ENCODE results near the gene TBC1D9B. TPM values are rescaled to one million over a fixed set of nuclear protein-coding genes. Genes with fewer than 3 reads are reported as not detected.
A peak's percentile ranks its signal among the peaks of the same experiment; 100 is the strongest.

The TBC1D9B gene
- total and polyA plus RNA-seq, 3 donors from 2014 or later: 76.1 to 134 (median 122) TPM

DNA sequence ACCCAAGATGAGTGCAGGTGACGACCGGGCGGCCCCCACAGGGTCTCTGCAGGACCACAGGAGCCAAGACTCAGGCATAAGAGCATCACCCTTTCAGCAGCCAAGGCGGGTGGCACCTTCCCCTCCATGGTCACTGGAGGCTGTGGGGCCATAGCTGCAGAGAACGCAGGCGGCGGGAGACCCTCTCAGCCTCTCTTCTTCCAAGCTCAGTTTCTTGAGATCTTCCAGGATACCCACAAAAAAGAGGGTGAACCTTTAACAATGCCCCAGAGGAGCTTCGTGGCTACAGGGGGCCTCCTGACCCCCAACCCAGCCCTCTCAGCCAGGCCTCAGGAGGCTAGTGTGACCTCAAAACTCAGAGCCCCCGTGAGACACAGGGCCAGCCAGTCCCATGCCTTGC lies 5.8 kb upstream of the TBC1D9B start:
- no peaks in the 10 kb centered on the region for H3K27me3 ChIP-seq
- no peaks in the 10 kb centered on the region for H3K36me3 ChIP-seq (ENCODE audit: low read depth, missing control alignments)
- no peak overlapping the region for H3K4me3 ChIP-seq
- no peaks in the 10 kb centered on the region for H3K9me3 ChIP-seq
- 92 to 93% methylated on average over 5 to 9 of the region's 9 CpGs for WGBS, 2 donors
- no peak overlapping the region for H3K27ac ChIP-seq
- no peak for TF ChIP-seq POLR2A (IDR thresholded peaks at IDR 0.05)
- TF ChIP-seq, protein P1, sequence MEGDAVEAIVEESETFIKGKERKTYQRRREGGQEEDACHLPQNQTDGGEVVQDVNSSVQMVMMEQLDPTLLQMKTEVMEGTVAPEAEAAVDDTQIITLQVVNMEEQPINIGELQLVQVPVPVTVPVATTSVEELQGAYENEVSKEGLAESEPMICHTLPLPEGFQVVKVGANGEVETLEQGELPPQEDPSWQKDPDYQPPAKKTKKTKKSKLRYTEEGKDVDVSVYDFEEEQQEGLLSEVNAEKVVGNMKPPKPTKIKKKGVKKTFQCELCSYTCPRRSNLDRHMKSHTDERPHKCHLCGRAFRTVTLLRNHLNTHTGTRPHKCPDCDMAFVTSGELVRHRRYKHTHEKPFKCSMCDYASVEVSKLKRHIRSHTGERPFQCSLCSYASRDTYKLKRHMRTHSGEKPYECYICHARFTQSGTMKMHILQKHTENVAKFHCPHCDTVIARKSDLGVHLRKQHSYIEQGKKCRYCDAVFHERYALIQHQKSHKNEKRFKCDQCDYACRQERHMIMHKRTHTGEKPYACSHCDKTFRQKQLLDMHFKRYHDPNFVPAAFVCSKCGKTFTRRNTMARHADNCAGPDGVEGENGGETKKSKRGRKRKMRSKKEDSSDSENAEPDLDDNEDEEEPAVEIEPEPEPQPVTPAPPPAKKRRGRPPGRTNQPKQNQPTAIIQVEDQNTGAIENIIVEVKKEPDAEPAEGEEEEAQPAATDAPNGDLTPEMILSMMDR (IDR thresholded peaks at IDR 0.05): no peak
- no peak for DNase-seq
- peaks cover 2% of the 10 kb centered on the region for H3K4me1 ChIP-seq
- intact Hi-C loops (cut with DNase I; ENCODE audit: low total_unique reads): loop anchor here (10.0 kb wide), 1 partner anchor 171 kb away; no protein-coding TSS in a partner anchor

DNA sequence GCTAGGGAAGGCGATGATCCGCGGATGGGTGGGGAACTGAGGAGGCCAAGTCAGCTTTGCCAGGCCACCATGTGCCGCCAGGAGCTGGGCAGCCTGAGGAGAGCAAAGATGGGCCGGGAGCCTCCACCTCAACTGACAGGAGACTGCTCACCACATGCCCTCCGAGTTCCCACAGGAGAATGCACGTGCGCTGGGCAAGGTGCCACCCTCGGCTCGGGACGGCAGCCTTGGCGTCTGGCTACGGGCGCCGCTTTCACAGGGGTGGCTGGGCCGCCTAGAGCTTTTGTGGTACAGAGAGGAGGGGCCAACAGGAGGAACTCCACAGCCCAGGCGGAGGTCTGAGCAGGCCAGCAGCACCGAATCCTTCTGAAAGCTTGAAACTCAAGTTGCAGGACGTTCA lies 5.3 kb upstream of the TBC1D9B start:
- 89 to 91% methylated on average over 12 to 19 of the region's 19 CpGs for WGBS, 2 donors
- intact Hi-C loops (cut with DNase I; ENCODE audit: low total_unique reads): loop anchor here (10.0 kb wide), 1 partner anchor 172 kb away; no protein-coding TSS in a partner anchor
- Histone ChIP-seq H3K4me3 (no peak overlapping the region), H3K36me3 (ENCODE audit: low read depth, missing control alignments) (no peaks in the 10 kb centered on the region), H3K27me3 (no peaks in the 10 kb centered on the region), H3K27ac (no peak overlapping the region), H3K9me3 (no peaks in the 10 kb centered on the region), H3K4me1 (peaks cover 6% of the 10 kb centered on the region)
- no peak for TF ChIP-seq POLR2A (IDR thresholded peaks at IDR 0.05)
- TF ChIP-seq, protein P1 (IDR thresholded peaks at IDR 0.05): no peak
- no peak for DNase-seq

DNA sequence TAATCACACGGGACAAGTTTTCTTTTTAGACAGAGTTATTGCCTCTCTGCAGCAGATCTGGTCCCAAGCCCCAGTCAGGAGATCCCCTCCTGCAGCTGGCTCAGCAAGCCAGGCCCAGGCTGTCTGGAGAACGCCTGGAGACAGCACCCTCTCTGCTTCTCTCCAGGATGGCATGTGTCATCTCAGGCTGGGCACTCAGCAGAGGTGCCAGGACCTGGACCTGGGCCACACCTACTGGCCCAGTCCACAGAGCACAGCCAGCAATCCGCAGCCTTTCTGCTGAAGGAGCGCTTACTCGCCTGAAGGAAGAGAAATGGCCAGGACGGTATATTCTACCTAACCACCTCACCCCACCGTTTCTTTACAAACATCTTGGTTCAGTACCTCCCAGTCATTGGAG lies 4.7 kb upstream of the TBC1D9B start:
- Histone ChIP-seq H3K27ac (no peak overlapping the region), H3K4me3 (no peak overlapping the region), H3K9me3 (no peaks in the 10 kb centered on the region), H3K27me3 (no peaks in the 10 kb centered on the region), H3K4me1 (peaks cover 6% of the 10 kb centered on the region), H3K36me3 (ENCODE audit: low read depth, missing control alignments) (no peaks in the 10 kb centered on the region)
- no peak for DNase-seq
- TF ChIP-seq, protein P1 (IDR thresholded peaks at IDR 0.05): no peak
- TF ChIP-seq POLR2A (IDR thresholded peaks at IDR 0.05): no peak
- intact Hi-C loops (cut with DNase I; ENCODE audit: low total_unique reads): loop anchor here (10.0 kb wide), 1 partner anchor 172 kb away; no protein-coding TSS in a partner anchor
- WGBS, 2 donors: 87 to 91% methylated on average over 7 of the region's 7 CpGs

DNA sequence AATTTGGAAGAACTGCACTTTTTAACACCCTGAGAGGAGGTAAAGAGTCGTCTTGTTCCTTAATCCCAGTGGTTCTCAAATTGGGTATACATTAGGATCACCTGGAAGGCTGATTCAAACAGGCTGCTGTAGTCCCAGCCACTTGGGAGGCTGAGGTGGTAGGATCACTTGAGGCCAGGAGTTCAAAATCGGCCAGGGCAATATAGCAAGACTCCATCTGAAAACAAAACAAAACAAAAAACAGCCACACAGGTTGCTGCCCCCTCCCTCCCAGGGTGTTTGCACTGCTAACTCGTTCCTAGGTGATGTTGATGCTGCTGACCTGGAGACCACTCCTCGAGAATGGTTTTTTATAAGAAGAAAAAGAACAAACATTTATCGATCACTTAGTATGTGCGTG lies 1.5 kb upstream of the TBC1D9B start:
- Histone ChIP-seq H3K9me3 (no peaks in the 10 kb centered on the region), H3K4me1 (peaks cover 17% of the 10 kb centered on the region), H3K27me3 (no peaks in the 10 kb centered on the region), H3K36me3 (ENCODE audit: low read depth, missing control alignments) (no peaks in the 10 kb centered on the region), H3K4me3 (no peak overlapping the region), H3K27ac (no peak overlapping the region)
- no peak for DNase-seq
- WGBS, 2 donors: 76 to 88% methylated on average over 6 of the region's 6 CpGs
- intact Hi-C loops (cut with DNase I; ENCODE audit: low total_unique reads): no loop called here
- TF ChIP-seq POLR2A (IDR thresholded peaks at IDR 0.05): no peak
- TF ChIP-seq, protein P1 (IDR thresholded peaks at IDR 0.05): no peak

DNA sequence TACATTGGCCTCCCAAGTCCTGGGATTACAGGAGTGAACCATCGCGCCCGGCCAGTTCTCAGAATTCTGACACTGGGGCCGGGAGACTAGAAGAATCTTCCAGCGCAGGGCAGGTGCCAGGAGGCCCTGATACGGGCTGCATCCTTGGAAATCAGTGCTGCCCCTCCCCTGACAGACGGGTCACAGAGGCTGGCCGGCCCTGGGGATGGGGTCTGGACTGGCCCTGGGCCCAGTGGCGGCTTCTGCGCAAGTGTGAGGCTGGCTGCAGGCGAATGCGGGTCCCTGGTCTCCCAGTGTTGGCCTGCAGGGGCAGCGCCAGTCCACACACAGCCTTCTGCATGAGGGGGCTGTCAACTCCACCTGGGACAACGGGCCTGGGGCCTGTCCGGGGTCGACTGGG lies 831 bp upstream of the TBC1D9B start:
- WGBS, 2 donors: 44 to 71% methylated on average over 4 to 12 of the region's 16 CpGs
- Histone ChIP-seq H3K36me3 (ENCODE audit: low read depth, missing control alignments) (no peaks in the 10 kb centered on the region), H3K4me1 (peaks cover 17% of the 10 kb centered on the region), H3K4me3 (peak overlapping the region in 1 of 2 donors; percentile 66), H3K27me3 (no peaks in the 10 kb centered on the region), H3K9me3 (no peaks in the 10 kb centered on the region), H3K27ac (peak overlapping the region; percentile 55 to 56)
- TF ChIP-seq, protein P1 (IDR thresholded peaks at IDR 0.05): no peak
- no peak for TF ChIP-seq POLR2A (IDR thresholded peaks at IDR 0.05)
- intact Hi-C loops (cut with DNase I; ENCODE audit: low total_unique reads): no loop called here
- DNase-seq: no peak
